HG02642 (cell line): Measurements from ENCODE around the gene PDGFA.

Source experiments
- ATAC-seq: cut with Tn5 transposase; IDR thresholded peaks from one replicate; pipeline ENCODE4 v1.9.1; 2021; ENCODE audit warnings: mild to moderate bottlenecking; ENCODE audit not compliant: unreplicated experiment, poor library complexity

PDGFA gene

GRCh38 chr7:538764-539685 is 19.4 kb upstream of the PDGFA start:
- ATAC-seq: no peak

GRCh38 chr7:537911-538634 is 18.4 kb upstream of the PDGFA start:
- no peak for ATAC-seq

- ATAC-seq: no peak
Observed at GRCh38 chr7:536231-536630, 16.6 kb upstream of the PDGFA start.

- ATAC-seq: no peak
Observed at GRCh38 chr7:534959-535358, 15.3 kb upstream of the PDGFA start.

DNA sequence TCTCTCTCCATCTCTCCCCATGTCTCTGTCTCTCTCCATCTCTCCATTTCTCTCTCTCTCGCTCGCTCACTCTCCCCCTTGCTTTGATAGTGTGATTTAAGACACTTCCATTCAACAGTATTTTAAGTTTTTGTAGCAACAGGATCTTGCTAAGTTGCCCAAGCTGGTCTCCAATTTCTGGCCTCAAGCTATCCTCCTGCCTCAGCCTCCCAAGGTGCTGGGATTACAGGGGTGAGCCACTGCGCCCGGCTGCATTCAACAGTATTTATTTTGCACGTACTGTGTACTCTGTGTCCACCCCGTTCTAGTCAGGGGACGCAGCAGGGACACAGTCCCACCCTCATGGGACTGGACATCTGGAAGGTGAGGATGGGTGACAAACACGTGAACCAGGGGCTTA is 14.4 kb upstream of the PDGFA start:
- ATAC-seq: no peak

- ATAC-seq: no peak
Observed at GRCh38 chr7:533266-533665, 13.6 kb upstream of the PDGFA start.

GRCh38 chr7:532379-533143 is 12.9 kb upstream of the PDGFA start:
- ATAC-seq: no peak

DNA sequence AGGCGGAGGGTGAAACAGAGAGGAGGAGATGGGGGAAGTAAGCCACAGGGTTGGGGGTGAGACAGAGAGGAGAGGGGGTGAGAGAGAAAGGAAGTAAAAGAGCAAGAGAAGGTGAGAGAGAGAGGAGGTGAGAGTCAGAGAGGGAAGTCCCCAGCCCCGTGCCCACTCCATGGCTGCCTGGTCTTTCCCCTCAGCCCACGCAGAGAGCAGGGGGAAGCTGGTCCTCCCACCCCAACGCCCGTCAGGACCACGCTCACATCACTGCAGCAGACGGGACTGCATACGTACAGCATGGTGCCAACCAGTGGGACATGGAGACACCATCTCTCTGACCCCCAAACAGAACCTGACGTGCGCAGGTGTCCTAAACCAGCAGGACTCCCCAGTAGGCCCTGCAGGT is 12.1 kb upstream of the PDGFA start:
- no peak for ATAC-seq

GRCh38 chr7:528451-528850 is 8.8 kb upstream of the PDGFA start:
- ATAC-seq: no peak

DNA sequence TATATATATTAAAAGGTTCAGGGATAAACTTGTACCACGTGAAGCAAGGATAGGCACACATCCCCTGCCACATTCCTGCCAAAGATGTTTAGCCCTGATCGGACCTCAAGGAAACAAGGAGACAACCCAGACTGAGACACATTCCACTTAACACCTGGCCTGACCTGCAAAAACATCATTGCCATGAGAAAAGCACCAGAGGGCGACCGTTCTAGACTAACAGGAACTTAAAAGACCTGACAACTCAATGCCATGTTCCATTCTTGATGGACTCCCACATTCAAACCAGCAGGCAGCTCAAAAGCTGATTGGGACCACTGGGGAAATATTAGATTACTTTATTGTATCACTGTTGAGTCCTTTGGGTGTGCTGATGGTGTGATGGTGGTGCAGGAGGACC is 8.1 kb upstream of the PDGFA start:
- no peak for ATAC-seq

DNA sequence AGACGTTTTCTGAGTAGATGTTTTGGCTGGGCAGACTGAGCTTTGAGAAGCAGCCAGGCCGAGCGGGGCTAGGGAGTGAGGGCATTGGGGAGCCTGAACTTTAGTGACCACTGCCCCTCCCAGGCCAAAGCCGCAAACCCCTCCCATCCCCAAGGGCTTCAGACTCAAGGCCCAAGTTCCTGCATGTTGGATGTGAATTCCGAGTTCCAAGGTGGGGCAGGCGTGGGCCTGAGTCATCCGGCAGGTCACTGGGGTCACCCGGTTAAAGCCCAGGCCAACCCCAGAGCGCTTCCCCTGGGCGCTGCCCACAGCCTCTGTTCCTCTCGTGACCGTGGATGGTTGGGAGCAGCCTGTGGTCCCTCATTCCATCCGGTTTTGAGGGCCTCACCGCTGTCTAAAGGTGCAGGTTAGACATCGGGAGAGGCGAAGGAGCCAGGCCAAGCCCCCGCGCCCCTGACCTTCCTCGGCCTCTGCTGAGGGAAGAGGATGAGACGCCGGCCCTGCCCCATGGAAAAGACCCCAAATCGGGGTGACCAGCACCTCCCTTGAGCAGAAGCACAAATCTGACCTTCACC is 6.9 kb upstream of the PDGFA start:
- no peak for ATAC-seq

- no peak for ATAC-seq
Observed at GRCh38 chr7:525740-526139, 6.1 kb upstream of the PDGFA start.

DNA sequence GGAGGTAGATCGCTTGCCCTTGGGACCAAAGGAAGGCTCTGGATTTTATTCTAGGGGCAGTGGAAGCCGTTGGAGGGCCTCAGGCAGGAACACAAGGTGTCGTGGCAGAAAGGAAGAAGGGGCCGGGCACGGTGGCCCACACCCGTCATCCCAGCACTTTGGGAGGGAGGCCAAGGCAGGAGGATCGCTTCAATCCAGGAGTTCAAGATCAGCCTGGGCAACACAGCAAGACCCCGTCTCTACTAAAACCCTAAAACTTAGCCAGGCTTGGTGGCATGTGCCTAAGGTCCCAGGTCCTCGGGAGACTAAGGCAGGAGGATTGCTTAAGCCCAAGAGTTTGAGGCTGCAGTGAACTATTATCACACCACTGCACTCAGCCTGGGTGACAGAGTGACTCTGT is 5.2 kb upstream of the PDGFA start:
- no peak for ATAC-seq

- no peak for ATAC-seq
Observed at GRCh38 chr7:523347-524336, 4.0 kb upstream of the PDGFA start.

DNA sequence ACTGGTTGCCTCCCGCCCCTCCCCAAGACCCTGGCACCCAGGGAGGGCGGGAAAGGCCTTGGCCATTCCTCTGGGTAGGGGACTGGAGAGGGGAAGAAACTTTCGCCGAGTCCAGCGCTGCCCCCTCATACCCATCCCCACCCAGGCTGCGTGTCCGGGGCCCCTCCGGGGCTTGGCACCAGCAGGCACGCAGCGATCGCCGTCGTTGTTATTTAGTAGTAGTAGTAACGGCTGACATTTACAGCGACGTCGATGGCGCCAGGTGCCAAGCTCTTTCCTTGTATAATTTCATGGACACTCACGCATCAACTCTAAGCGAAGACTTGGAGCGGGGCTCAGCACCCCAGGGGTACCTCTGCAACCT is 3.3 kb upstream of the PDGFA start:
- no peak for ATAC-seq

- no peak for ATAC-seq
Observed at GRCh38 chr7:522071-522950, 2.7 kb upstream of the PDGFA start.

GRCh38 chr7:521221-522070 is 1.8 kb upstream of the PDGFA start:
- no peak for ATAC-seq
